ENCODE results near the gene IL20. TPM values are rescaled to one million over a fixed set of nuclear protein-coding genes. Genes with fewer than 3 reads are reported as not detected.

The IL20 gene
- total RNA-seq, 2 experiments from 2014 or later: not detected

- Histone ChIP-seq H3K79me2 (ENCODE audit: insufficient read depth, low read depth, low read length) (no peaks in the 10 kb centered on the region), H3K4me1 (ENCODE audit: insufficient read depth, low read length, poor library complexity, severe bottlenecking) (no peaks in the 10 kb centered on the region), H3K27ac (ENCODE audit: low read depth, low read length, poor library complexity, severe bottlenecking) (no peak overlapping the region), H3K4me3 (ENCODE audit: low read depth, low read length, poor library complexity, severe bottlenecking) (no peak overlapping the region), H4K20me1 (ENCODE audit: insufficient read depth, low read length) (no peaks in the 10 kb centered on the region), H3K4me2 (ENCODE audit: low read length) (no peak overlapping the region), H2AFZ (ENCODE audit: low read length) (no peak overlapping the region), H3K36me3 (ENCODE audit: insufficient read depth, low read length) (no peaks in the 10 kb centered on the region), H3K9me2 (ENCODE audit: insufficient read depth, low read length) (no peaks in the 10 kb centered on the region), H3K9me3 (ENCODE audit: low read length) (no peaks in the 10 kb centered on the region)
- intact Hi-C loops (cut with micrococcal nuclease; ENCODE audit: unreplicated experiment): no loop called here
- no peak for DNase-seq (ENCODE audit: low spot score)
- ChIA-PET CTCF (ENCODE audit: unreplicated experiment) (no interaction called here), POLR2A (interaction anchor here (1.4 kb wide), 1 partner anchor 10 kb away, joined by 5 read pairs; no protein-coding TSS in a partner anchor)
- no TSS peak for BruUV-seq (replicated peaks)
- TF ChIP-seq, protein P1, sequence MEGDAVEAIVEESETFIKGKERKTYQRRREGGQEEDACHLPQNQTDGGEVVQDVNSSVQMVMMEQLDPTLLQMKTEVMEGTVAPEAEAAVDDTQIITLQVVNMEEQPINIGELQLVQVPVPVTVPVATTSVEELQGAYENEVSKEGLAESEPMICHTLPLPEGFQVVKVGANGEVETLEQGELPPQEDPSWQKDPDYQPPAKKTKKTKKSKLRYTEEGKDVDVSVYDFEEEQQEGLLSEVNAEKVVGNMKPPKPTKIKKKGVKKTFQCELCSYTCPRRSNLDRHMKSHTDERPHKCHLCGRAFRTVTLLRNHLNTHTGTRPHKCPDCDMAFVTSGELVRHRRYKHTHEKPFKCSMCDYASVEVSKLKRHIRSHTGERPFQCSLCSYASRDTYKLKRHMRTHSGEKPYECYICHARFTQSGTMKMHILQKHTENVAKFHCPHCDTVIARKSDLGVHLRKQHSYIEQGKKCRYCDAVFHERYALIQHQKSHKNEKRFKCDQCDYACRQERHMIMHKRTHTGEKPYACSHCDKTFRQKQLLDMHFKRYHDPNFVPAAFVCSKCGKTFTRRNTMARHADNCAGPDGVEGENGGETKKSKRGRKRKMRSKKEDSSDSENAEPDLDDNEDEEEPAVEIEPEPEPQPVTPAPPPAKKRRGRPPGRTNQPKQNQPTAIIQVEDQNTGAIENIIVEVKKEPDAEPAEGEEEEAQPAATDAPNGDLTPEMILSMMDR (conservative IDR thresholded peaks at IDR 0.05; ENCODE audit: low read length): no peak
- no peak for TF ChIP-seq EZH2phosphoT487 (IDR thresholded peaks at IDR 0.05; ENCODE audit: borderline replicate concordance, low read depth, low read length)
Measured at GRCh38 chr1:206836111-206836510, 29.3 kb upstream of the IL20 start.

DNA sequence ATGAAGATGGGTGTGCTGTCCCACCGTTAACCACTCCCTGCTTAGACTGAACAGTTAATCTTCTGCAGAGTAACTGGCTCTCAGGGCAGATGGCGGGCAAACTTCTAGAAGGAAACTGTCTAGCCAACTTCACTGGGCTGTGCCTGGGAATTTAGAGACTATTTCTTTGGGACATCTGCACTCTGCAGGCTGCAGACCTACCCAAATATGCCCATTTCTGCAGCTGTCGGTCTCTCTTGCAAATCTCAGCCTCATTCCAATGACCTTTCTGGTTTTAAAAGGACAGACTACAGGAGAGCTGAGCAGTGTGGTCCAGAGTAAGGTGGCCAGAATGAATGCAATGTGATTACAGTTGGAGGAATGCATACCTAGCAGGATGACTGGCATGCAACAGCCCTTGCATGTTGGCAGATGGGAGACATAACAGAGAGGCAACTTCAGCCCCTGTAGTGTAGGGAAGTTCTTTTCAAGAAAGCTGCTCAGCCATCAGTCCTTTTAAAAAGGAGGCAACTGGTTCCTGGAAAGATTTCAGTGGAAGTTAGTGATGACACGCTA, 26.3 kb upstream of the IL20 start:
- H3K36me3 ChIP-seq (ENCODE audit: insufficient read depth, low read length): no peaks in the 10 kb centered on the region
- no peak for DNase-seq (ENCODE audit: low spot score)
- no peaks in the 10 kb centered on the region for H4K20me1 ChIP-seq (ENCODE audit: insufficient read depth, low read length)
- POLR2A ChIA-PET: interaction anchor here (0.7 kb wide), 1 partner anchor 212 kb away, joined by 3 read pairs; no protein-coding TSS in a partner anchor
- no peak overlapping the region for H2AFZ ChIP-seq (ENCODE audit: low read length)
- H3K79me2 ChIP-seq (ENCODE audit: insufficient read depth, low read depth, low read length): no peaks in the 10 kb centered on the region
- no peaks in the 10 kb centered on the region for H3K4me1 ChIP-seq (ENCODE audit: insufficient read depth, low read length, poor library complexity, severe bottlenecking)
- no peaks in the 10 kb centered on the region for H3K9me2 ChIP-seq (ENCODE audit: insufficient read depth, low read length)
- H3K4me3 ChIP-seq (ENCODE audit: low read depth, low read length, poor library complexity, severe bottlenecking): no peak overlapping the region
- intact Hi-C loops (cut with micrococcal nuclease; ENCODE audit: unreplicated experiment): no loop called here
- no peak for TF ChIP-seq EZH2phosphoT487 (IDR thresholded peaks at IDR 0.05; ENCODE audit: borderline replicate concordance, low read depth, low read length)
- TF ChIP-seq, protein P1 (conservative IDR thresholded peaks at IDR 0.05; ENCODE audit: low read length): no peak
- H3K9me3 ChIP-seq (ENCODE audit: low read length): no peaks in the 10 kb centered on the region
- no peak overlapping the region for H3K27ac ChIP-seq (ENCODE audit: low read depth, low read length, poor library complexity, severe bottlenecking)
- BruUV-seq (replicated peaks): no TSS peak
- no peak overlapping the region for H3K4me2 ChIP-seq (ENCODE audit: low read length)
- CTCF ChIA-PET (ENCODE audit: unreplicated experiment): no interaction called here

DNA sequence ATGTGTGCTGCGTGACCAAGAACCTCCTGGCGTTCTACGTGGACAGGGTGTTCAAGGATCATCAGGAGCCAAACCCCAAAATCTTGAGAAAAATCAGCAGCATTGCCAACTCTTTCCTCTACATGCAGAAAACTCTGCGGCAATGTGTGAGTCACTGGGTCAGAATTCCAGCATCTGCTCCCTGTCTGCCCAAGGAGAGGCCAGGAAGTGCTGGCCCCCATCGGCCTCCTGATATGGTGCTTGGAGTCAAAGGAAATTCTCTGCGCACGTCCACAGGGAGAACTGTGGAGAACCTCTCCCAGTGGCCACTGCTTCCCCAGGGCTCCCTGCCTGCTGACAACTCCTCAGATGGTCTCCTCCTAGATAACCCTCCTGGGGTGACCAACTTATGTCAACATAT, 25.6 kb upstream of the IL20 start:
- ChIA-PET CTCF (ENCODE audit: unreplicated experiment) (no interaction called here), POLR2A (no interaction called here)
- H3K79me2 ChIP-seq (ENCODE audit: insufficient read depth, low read depth, low read length): no peaks in the 10 kb centered on the region
- no peak overlapping the region for H3K4me3 ChIP-seq (ENCODE audit: low read depth, low read length, poor library complexity, severe bottlenecking)
- no peaks in the 10 kb centered on the region for H3K4me1 ChIP-seq (ENCODE audit: insufficient read depth, low read length, poor library complexity, severe bottlenecking)
- TF ChIP-seq, protein P1 (conservative IDR thresholded peaks at IDR 0.05; ENCODE audit: low read length): no peak
- no peak for TF ChIP-seq EZH2phosphoT487 (IDR thresholded peaks at IDR 0.05; ENCODE audit: borderline replicate concordance, low read depth, low read length)
- H3K36me3 ChIP-seq (ENCODE audit: insufficient read depth, low read length): no peaks in the 10 kb centered on the region
- no peaks in the 10 kb centered on the region for H4K20me1 ChIP-seq (ENCODE audit: insufficient read depth, low read length)
- H3K4me2 ChIP-seq (ENCODE audit: low read length): no peak overlapping the region
- no peak for DNase-seq (ENCODE audit: low spot score)
- intact Hi-C loops (cut with micrococcal nuclease; ENCODE audit: unreplicated experiment): no loop called here
- H3K9me3 ChIP-seq (ENCODE audit: low read length): no peaks in the 10 kb centered on the region
- H3K9me2 ChIP-seq (ENCODE audit: insufficient read depth, low read length): no peaks in the 10 kb centered on the region
- BruUV-seq (replicated peaks): no TSS peak
- no peak overlapping the region for H2AFZ ChIP-seq (ENCODE audit: low read length)
- no peak overlapping the region for H3K27ac ChIP-seq (ENCODE audit: low read depth, low read length, poor library complexity, severe bottlenecking)

Measured in OCI-LY7 (cell line).